T-cell (primary cell): ENCODE measurements around the gene E2F3. TPM values are rescaled to one million over a fixed set of nuclear protein-coding genes. Genes with fewer than 3 reads are reported as not detected.

Source experiments
- ATAC-seq, 4 experiments: fragments of 200-7000 bp in 3 of 4; fragments of 150-1000 bp in 1 of 4; cut with Tn5 transposase; replicated peaks in 1 of 4; 1 replicate in 3 of 4; 2 replicates in 1 of 4; pipeline ENCODE4 v1.10.0; 2021; ENCODE audit warnings: moderate library complexity in 3 of 4, mild to moderate bottlenecking in 2 of 4, moderate number of reproducible peaks in 1 of 4
- CTCF ChIA-PET, 2 donors: fragments of 300-600 bp; sonication (Branson Sonifier 250); formaldehyde crosslinking; loops; one replicate each; lab custom pipeline; 2022; ENCODE audit warnings: antibody characterized with exemption in 2 of 2; lab: Charles Lee
- POLR2A ChIA-PET, 2 donors: fragments of 300-600 bp; sonication (Branson Sonifier 250); formaldehyde crosslinking; loops; one replicate each; lab custom pipeline; 2022; ENCODE audit warnings: antibody characterized with exemption in 2 of 2; lab: Charles Lee
- DNase-seq, 35 experiments: peaks; one replicate each; pipeline versions ENCODE4 v3.0.0 to v3.0.0-alpha.2; 2013 to 2023
- H3K27ac ChIP-seq: one replicate; pipeline ENCODE4 v1.5.1; 2013; ENCODE audit warnings: low read length
- H3K27me3 ChIP-seq, 2 experiments: replicated peaks in 1 of 2; 1 replicate in 1 of 2; 2 replicates in 1 of 2; pipeline versions ENCODE4 v1.6.1 to v1.7.0; 2013; ENCODE audit warnings: low read length in 1 of 2, mixed read lengths in 1 of 2; ENCODE audit not compliant: control insufficient read depth in 2 of 2, insufficient read depth in 2 of 2; ENCODE audit errors: extremely low read depth in 1 of 2
- H3K36me3 ChIP-seq, 2 donors: 1 replicate in 1 of 2; 2 replicates in 1 of 2; pipeline versions ENCODE4 v1.6.1 to v1.7.0; 2013; ENCODE audit warnings: low read length in 1 of 2; ENCODE audit not compliant: control insufficient read depth in 2 of 2, insufficient read depth in 1 of 2; ENCODE audit errors: extremely low read depth in 1 of 2
- H3K4me1 ChIP-seq, 2 experiments: 1 replicate in 1 of 2; 2 replicates in 1 of 2; pipeline versions ENCODE4 v1.6.1 to v1.7.0; 2013; ENCODE audit warnings: low read length in 2 of 2, mixed read lengths in 1 of 2; ENCODE audit not compliant: insufficient read depth in 2 of 2, control insufficient read depth in 1 of 2; ENCODE audit errors: extremely low read depth in 1 of 2
- H3K4me3 ChIP-seq, 2 donors: 1 replicate in 1 of 2; 2 replicates in 1 of 2; pipeline versions ENCODE4 v1.5.1 to v1.7.0; 2013; ENCODE audit warnings: mild to moderate bottlenecking in 2 of 2, low read length in 1 of 2, moderate library complexity in 1 of 2; ENCODE audit not compliant: control insufficient read depth in 1 of 2; ENCODE audit errors: extremely low read depth in 1 of 2
- H3K9me3 ChIP-seq: 2 replicates; pipeline ENCODE4 v1.7.0; 2013
- H3K27ac Mint-ChIP-seq, 2 donors: one replicate each; pipeline ENCODE4 v1.8.0; 2020 to 2021; ENCODE audit warnings: mild to moderate bottlenecking in 2 of 2, mixed read lengths in 2 of 2
- H3K27me3 Mint-ChIP-seq, 2 donors: one replicate each; pipeline ENCODE4 v1.8.0; 2021 to 2022; ENCODE audit warnings: mixed read lengths in 2 of 2
- H3K36me3 Mint-ChIP-seq: one replicate; pipeline ENCODE4 v1.8.0; 2021; ENCODE audit warnings: mixed read lengths
- H3K4me1 Mint-ChIP-seq, 3 donors: one replicate each; pipeline ENCODE4 v1.8.0; 2020 to 2022; ENCODE audit warnings: mixed read lengths in 3 of 3, mild to moderate bottlenecking in 1 of 3
- H3K4me3 Mint-ChIP-seq, 3 donors: one replicate each; pipeline ENCODE4 v1.8.0; 2020 to 2022; ENCODE audit warnings: mild to moderate bottlenecking in 3 of 3, mixed read lengths in 3 of 3, moderate library complexity in 3 of 3
- H3K9me3 Mint-ChIP-seq, 3 donors: one replicate each; pipeline ENCODE4 v1.8.0; 2020 to 2022; ENCODE audit warnings: mixed read lengths in 3 of 3
- WGBS: methylation state at CpG from one replicate; pipeline ENCODE4 v1.1.5; 2013; ENCODE audit warnings: missing lambda C conversion rate; ENCODE audit not compliant: insufficient coverage; 5-methylcytosine and 5-hydroxymethylcytosine counted together
- total RNA-seq, 35 experiments: library from RNA in 6 of 35; stranded (reverse) in 6 of 35; fragments of 120-200 nt in 1 of 35; gene quantifications; one replicate each; pipeline versions ENCODE4 v1.2.1 to v1.2.4 and lab custom pipeline; 2013 to 2026

Gene E2F3
- total RNA-seq, 5 donors from 2014 or later (not counting 1 experiment from before 2014, with no cell fraction given) = 9.6 to 28.2 (median 23.1) TPM

- Histone ChIP-seq H3K4me1 (peaks cover 0 to 2% of the 10 kb centered on the region in 2 experiments), H3K36me3 (peaks cover 0 to 7% of the 10 kb centered on the region in 2 donors), H3K27ac (no peak overlapping the region), H3K4me3 (no peak overlapping the region), H3K9me3 (no peaks in the 10 kb centered on the region), H3K27me3 (no peaks in the 10 kb centered on the region)
- H3K4me3 Mint-ChIP-seq = no peak overlapping the region
- peaks cover 0 to 6% (median 0%) of the 10 kb centered on the region in 3 donors for H3K9me3 Mint-ChIP-seq
- no peaks in the 10 kb centered on the region for H3K27me3 Mint-ChIP-seq
- peaks cover 50% of the 10 kb centered on the region for H3K36me3 Mint-ChIP-seq
- no peak overlapping the region for H3K27ac Mint-ChIP-seq
- CTCF ChIA-PET = no interaction called here
- no peak for ATAC-seq
- no peak for DNase-seq
- POLR2A ChIA-PET = interaction anchor here in 1 of 2 donors (0.6 kb wide), 1 partner anchor 338 kb away, joined by 3 read pairs; no protein-coding TSS in a partner anchor
- peaks cover 0 to 4% (median 3%) of the 10 kb centered on the region in 3 donors for H3K4me1 Mint-ChIP-seq
- 100% methylated on average over 3 of the region's 5 CpGs for WGBS
Observed at GRCh38 chr6:20432692-20433091, 31.0 kb downstream of the E2F3 start.

GRCh38 chr6:20433321-20433720 is 31.6 kb downstream of the E2F3 start:
- Mint-ChIP-seq H3K4me3 (no peak overlapping the region), H3K9me3 (peaks cover 0 to 6% (median 1%) of the 10 kb centered on the region in 3 donors), H3K27ac (no peak overlapping the region), H3K4me1 (peaks cover 0 to 2% (median 2%) of the 10 kb centered on the region in 3 donors), H3K27me3 (no peaks in the 10 kb centered on the region), H3K36me3 (peaks cover 52% of the 10 kb centered on the region)
- Histone ChIP-seq H3K27ac (no peak overlapping the region), H3K36me3 (peaks cover 0 to 7% of the 10 kb centered on the region in 2 donors), H3K27me3 (no peaks in the 10 kb centered on the region), H3K9me3 (no peaks in the 10 kb centered on the region), H3K4me1 (no peaks in the 10 kb centered on the region), H3K4me3 (no peak overlapping the region)
- ChIA-PET CTCF (no interaction called here), POLR2A (interaction anchor here (0.6 to 0.7 kb wide), 2 partner anchors 339 to 1378 kb away, joined by 3 to 4 read pairs; no protein-coding TSS in a partner anchor)
- DNase-seq (no peak), ATAC-seq (no peak)
- WGBS = no CpG with 5 or more reads among the region's 3 CpGs

- peaks cover 0 to 3% (median 0%) of the 10 kb centered on the region in 3 donors for H3K4me1 Mint-ChIP-seq
Observed at GRCh38 chr6:20433929-20434328, 32.2 kb downstream of the E2F3 start.

GRCh38 chr6:20434766-20435165 is 33.1 kb downstream of the E2F3 start:
- Histone ChIP-seq H3K4me3 (no peak overlapping the region), H3K27ac (no peak overlapping the region), H3K9me3 (no peaks in the 10 kb centered on the region), H3K27me3 (no peaks in the 10 kb centered on the region), H3K4me1 (no peaks in the 10 kb centered on the region), H3K36me3 (peaks cover 0 to 7% of the 10 kb centered on the region in 2 donors)
- peaks cover under 1 to 6% (median 6%) of the 10 kb centered on the region in 3 donors for H3K9me3 Mint-ChIP-seq
- H3K4me3 Mint-ChIP-seq = no peak overlapping the region
- ATAC-seq = no peak
- H3K27me3 Mint-ChIP-seq = no peaks in the 10 kb centered on the region
- 98% methylated on average over 6 of the region's 6 CpGs for WGBS
- POLR2A ChIA-PET = no interaction called here
- peaks cover 64% of the 10 kb centered on the region for H3K36me3 Mint-ChIP-seq
- DNase-seq = no peak
- CTCF ChIA-PET = no interaction called here
- no peak overlapping the region for H3K27ac Mint-ChIP-seq
- H3K4me1 Mint-ChIP-seq = peaks cover 0 to 3% (median 0%) of the 10 kb centered on the region in 3 donors

More at GRCh38 chr6:20433929-20434328, 32.2 kb downstream of the E2F3 start:
- Mint-ChIP-seq H3K27ac (no peak overlapping the region), H3K36me3 (peaks cover 56% of the 10 kb centered on the region), H3K27me3 (no peaks in the 10 kb centered on the region), H3K9me3 (peaks cover 0 to 6% (median 4%) of the 10 kb centered on the region in 3 donors), H3K4me3 (no peak overlapping the region)
- Histone ChIP-seq H3K9me3 (no peaks in the 10 kb centered on the region), H3K36me3 (peaks cover 0 to 7% of the 10 kb centered on the region in 2 donors), H3K4me3 (no peak overlapping the region), H3K4me1 (no peaks in the 10 kb centered on the region), H3K27me3 (no peaks in the 10 kb centered on the region), H3K27ac (no peak overlapping the region)
- ChIA-PET POLR2A (interaction anchor here (0.6 to 0.7 kb wide), 2 partner anchors 142 to 1378 kb away, joined by 3 to 4 read pairs; no protein-coding TSS in a partner anchor), CTCF (no interaction called here)
- DNase-seq = no peak
- WGBS = 100% methylated on average over 1 of the region's 2 CpGs
- ATAC-seq = no peak

GRCh38 chr6:20436719-20437118 is 35.0 kb downstream of the E2F3 start:
- WGBS = 100% methylated on average over 2 of the region's 2 CpGs
- Histone ChIP-seq H3K27ac (no peak overlapping the region), H3K4me1 (no peaks in the 10 kb centered on the region), H3K4me3 (no peak overlapping the region), H3K9me3 (no peaks in the 10 kb centered on the region), H3K27me3 (no peaks in the 10 kb centered on the region), H3K36me3 (peaks cover 2 to 5% of the 10 kb centered on the region in 2 donors)
- ATAC-seq (no peak), DNase-seq (no peak)
- Mint-ChIP-seq H3K4me1 (peaks cover 0 to 3% (median 0%) of the 10 kb centered on the region in 3 donors), H3K27me3 (no peaks in the 10 kb centered on the region), H3K27ac (no peak overlapping the region), H3K4me3 (no peak overlapping the region), H3K9me3 (peaks cover 3 to 9% (median 6%) of the 10 kb centered on the region in 3 donors), H3K36me3 (peaks cover 68% of the 10 kb centered on the region)
- ChIA-PET CTCF (interaction anchor here in 1 of 2 donors (0.8 to 1.2 kb wide), 2 partner anchors 9 to 33 kb away, joined by 3 read pairs; no protein-coding TSS in a partner anchor), POLR2A (no interaction called here)

- DNase-seq (no peak), ATAC-seq (no peak)
- peaks cover 0 to 3% (median 0%) of the 10 kb centered on the region in 3 donors for H3K4me1 Mint-ChIP-seq
- Histone ChIP-seq H3K27ac (no peak overlapping the region), H3K4me1 (no peaks in the 10 kb centered on the region), H3K9me3 (no peaks in the 10 kb centered on the region), H3K4me3 (no peak overlapping the region), H3K36me3 (peaks cover 2 to 9% of the 10 kb centered on the region in 2 donors), H3K27me3 (no peaks in the 10 kb centered on the region)
- ChIA-PET POLR2A (no interaction called here), CTCF (interaction anchor here in 1 of 2 donors (1.2 kb wide), 1 partner anchor 34 kb away, joined by 3 read pairs; no protein-coding TSS in a partner anchor)
- H3K27ac Mint-ChIP-seq = no peak overlapping the region
- WGBS = 100% methylated on average over 5 of the region's 8 CpGs
- H3K9me3 Mint-ChIP-seq = peaks cover 0 to 9% (median 3%) of the 10 kb centered on the region in 3 donors
- H3K27me3 Mint-ChIP-seq = no peaks in the 10 kb centered on the region
- no peak overlapping the region for H3K4me3 Mint-ChIP-seq
- peaks cover 59% of the 10 kb centered on the region for H3K36me3 Mint-ChIP-seq
Observed at GRCh38 chr6:20437639-20438038, 36.0 kb downstream of the E2F3 start.
